Activated CD8-positive, alpha-beta memory T cell treated with anti-CD3 and anti-CD28 coated beads for 24 hours (primary cell): ENCODE measurements around the gene PRRC2C.

Experiments
- DNase-seq: peaks from one replicate; pipeline ENCODE4 v3.0.0-alpha.2; 2020

The PRRC2C gene

DNA sequence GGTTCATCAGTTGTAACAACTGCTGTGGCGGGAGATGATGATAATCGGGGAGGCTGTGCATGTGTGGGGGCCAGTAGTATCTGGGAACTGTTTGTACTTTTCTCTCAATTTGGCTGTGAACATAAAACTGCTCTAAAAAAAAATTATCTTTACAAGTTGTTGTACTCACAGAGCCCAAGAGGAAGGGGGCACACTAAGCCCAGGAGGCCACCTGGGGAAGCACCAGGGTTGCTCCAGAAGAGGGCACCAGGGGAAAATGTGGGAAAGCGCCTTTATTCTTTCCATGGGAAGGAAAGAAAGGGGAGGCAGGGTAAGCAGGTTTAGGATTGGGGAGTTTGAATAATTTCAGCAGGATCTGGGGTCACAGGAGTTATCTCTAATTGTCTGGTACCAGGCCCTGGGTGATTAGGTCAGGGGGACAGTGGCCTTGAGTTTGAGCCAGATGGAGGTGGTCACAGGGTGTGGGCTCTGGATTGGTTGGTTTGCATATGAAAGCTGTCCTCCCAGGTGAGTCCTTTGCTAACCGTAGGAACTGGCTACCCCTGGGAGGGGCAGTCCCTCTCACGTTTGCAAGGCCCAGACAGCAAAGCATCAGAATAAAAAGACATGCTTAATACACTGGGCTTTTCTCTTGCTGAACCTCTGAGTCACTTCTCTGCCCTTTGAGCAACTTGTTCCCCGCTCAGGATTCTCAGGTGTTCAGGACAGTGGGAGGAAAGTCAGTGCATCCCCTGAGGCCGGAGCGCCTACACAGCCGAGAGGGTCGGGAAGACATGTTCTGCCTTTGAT is 155.9 kb downstream of the PRRC2C start:
- DNase-seq, result no peak

DNA sequence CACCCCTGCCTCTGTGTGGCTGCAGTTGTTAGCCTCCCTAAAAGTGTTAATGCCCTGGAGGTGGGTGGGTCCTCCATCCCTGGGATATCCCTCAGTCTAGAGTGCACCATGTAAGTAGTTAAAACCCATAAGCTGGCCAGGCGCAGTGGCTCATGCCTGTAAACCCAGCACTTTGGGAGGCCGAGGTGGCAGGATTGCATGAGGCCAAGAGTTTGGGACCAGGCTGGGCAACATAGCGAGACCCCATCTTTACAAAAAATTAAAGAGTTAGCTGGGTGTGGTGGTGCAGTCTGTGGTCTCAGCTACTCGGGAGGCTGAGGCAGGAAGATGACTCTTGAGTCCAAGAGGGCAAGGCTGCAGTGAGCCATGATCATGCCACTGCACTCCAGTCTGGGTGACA is 156.9 kb downstream of the PRRC2C start:
- DNase-seq, result no peak
